K562 (cell line): ENCODE data around the gene DBT. TPM values are rescaled to one million over a fixed set of nuclear protein-coding genes. Genes with fewer than 3 reads are reported as not detected.
A peak's percentile ranks its signal among the peaks of the same experiment; 100 is the strongest.
"Not testable (repeated sequence)": the region's sequence is repeated elsewhere in the genome, so short reads cannot be mapped to it uniquely, and the experiment has no call there.

Source experiments
- ATAC-seq: fragments of 200-7000 bp; cut with Tn5 transposase; 3 replicates; pipeline ENCODE4 v1.9.1; 2020; ENCODE audit warnings: moderate library complexity
- BruUV-seq: library from RNA; stranded (reverse); fragments of 400-500 nt; replicated peaks from 2 replicates; lab custom pipeline; 2021; lab: Mats Ljungman, UMichigan
- CTCF ChIA-PET: fragments of 300-600 bp; formaldehyde crosslinking; extraction: SDS; loops from one replicate; lab custom pipeline; 2021; ENCODE audit warnings: low intra/inter-chr PET ratio; lab: Yijun Ruan, JAX
- POLR2A ChIA-PET: fragments of 300-600, 350-650 bp; sonication (Branson Sonifier 250); formaldehyde crosslinking; extraction: SDS; loops from one replicate; lab custom pipeline; 2021; ENCODE audit warnings: antibody characterized with exemption, inconsistent platforms; lab: Yijun Ruan, JAX
- DNase-seq, 4 experiments: peaks; one replicate each; pipeline versions ENCODE4 v3.0.0 to v3.0.0-alpha.2; 2011 to 2018; ENCODE audit warnings: low spot score in 3 of 4, mixed read lengths in 3 of 4; ENCODE audit errors: extremely low read depth in 1 of 4
- FAIRE-seq: peaks from 2 replicates; lab custom pipeline; 2011; peaks lifted over from hg19 to GRCh38; lab: Jason Lieb, UNC
- H2AFZ ChIP-seq: 2 replicates; pipeline ENCODE4 v1.6.0; 2011; ENCODE audit warnings: low read depth, low read length, control low read depth, inconsistent platforms
- H3K27ac ChIP-seq: fragments of 200-600 bp; 3 replicates; pipeline ENCODE4 v1.8.0; 2011; ENCODE audit warnings: low read depth, mild to moderate bottlenecking, control low read depth, inconsistent platforms, low read length, moderate library complexity, mixed read lengths; ENCODE audit errors: extremely low read depth
- H3K27me3 ChIP-seq, 2 experiments: fragments of 300-600 bp in 1 of 2; 2 replicates in 1 of 2; 3 replicates in 1 of 2; pipeline versions ENCODE4 v1.6.0 to v1.8.0; 2011; ENCODE audit warnings: inconsistent platforms in 2 of 2, low read length in 2 of 2, mild to moderate bottlenecking in 1 of 2, mixed read lengths in 1 of 2, moderate library complexity in 1 of 2; ENCODE audit not compliant: control insufficient read depth in 2 of 2, insufficient read depth in 2 of 2
- H3K36me3 ChIP-seq: fragments of 300-600 bp; 3 replicates; pipeline ENCODE4 v1.8.0; 2011; ENCODE audit warnings: mild to moderate bottlenecking, low read length, inconsistent platforms; ENCODE audit not compliant: control insufficient read depth, insufficient read depth
- H3K4me1 ChIP-seq, 2 experiments: fragments of 200-600 bp in 1 of 2; replicated peaks in 1 of 2; 2 replicates in 1 of 2; 3 replicates in 1 of 2; pipeline versions ENCODE4 v1.5.1 to v1.8.0; 2011; ENCODE audit warnings: inconsistent platforms in 2 of 2, low read length in 2 of 2, mild to moderate bottlenecking in 1 of 2, mixed read lengths in 1 of 2, moderate library complexity in 1 of 2; ENCODE audit not compliant: control insufficient read depth in 2 of 2, insufficient read depth in 2 of 2
- H3K4me2 ChIP-seq: 2 replicates; pipeline ENCODE4 v1.6.1; 2011; ENCODE audit warnings: low read length, control low read depth, inconsistent platforms, mixed read lengths; ENCODE audit not compliant: insufficient read depth
- H3K4me3 ChIP-seq: fragments of 200-600 bp; sonication (generic), shearing (Covaris generic); 2 replicates; pipeline ENCODE4 v1.5.1; 2016; ENCODE audit warnings: control low read depth, inconsistent platforms
- H3K79me2 ChIP-seq: fragments of 200-600 bp; 3 replicates; pipeline ENCODE4 v1.8.0; 2011; ENCODE audit warnings: low read length, inconsistent platforms; ENCODE audit not compliant: control insufficient read depth, insufficient read depth
- H3K9ac ChIP-seq, 2 experiments: 2 replicates each; pipeline versions ENCODE4 v1.6.0 to v1.6.1; 2011; ENCODE audit warnings: low read depth in 2 of 2, low read length in 2 of 2, control low read depth in 1 of 2, inconsistent platforms in 1 of 2, mild to moderate bottlenecking in 1 of 2, mixed read lengths in 1 of 2; ENCODE audit not compliant: insufficient read depth in 1 of 2
- H3K9me1 ChIP-seq: one replicate; pipeline ENCODE4 v1.6.0; 2011; ENCODE audit warnings: inconsistent platforms, mild to moderate bottlenecking, low read length, moderate library complexity; ENCODE audit not compliant: control insufficient read depth, insufficient read depth
- H3K9me3 ChIP-seq: replicated peaks from 2 replicates; pipeline ENCODE4 v1.5.1; 2011; ENCODE audit warnings: low read depth, low read length, inconsistent platforms; ENCODE audit not compliant: control insufficient read depth, insufficient read depth
- H4K20me1 ChIP-seq: replicated peaks from 2 replicates; pipeline ENCODE4 v1.6.1; 2011; ENCODE audit warnings: low read length, inconsistent platforms, mixed read lengths; ENCODE audit not compliant: control insufficient read depth, insufficient read depth
- WGBS: fragments of 100-300 bp; shearing (Covaris generic); methylation state at CpG from one replicate; pipeline ENCODE4 v1.1.6; 2016; ENCODE audit warnings: low coverage, mixed read lengths; ENCODE audit not compliant: insufficient coverage; ENCODE audit errors: missing lambda C conversion rate; 5-methylcytosine and 5-hydroxymethylcytosine counted together
- in situ Hi-C: fragments of 300-500 bp; cut with MboI; formaldehyde crosslinking; loops from 4 replicates; pipeline ENCODE4 v1.15.0; 2018; ENCODE audit warnings: inconsistent platforms, mixed read lengths
- intact Hi-C: fragments of 100-400 bp; cut with micrococcal nuclease; formaldehyde crosslinking; loops from 2 replicates; pipeline ENCODE4 v1.14.2; 2022
- polyA plus RNA-seq, 8 experiments: library from polyadenylated mRNA; depleted of rRNA in 4 of 8; stranded (reverse) in 5 of 8; unstranded in 3 of 8; fragments of >200 nt; fragmentation: Nextera tagmentation in 2 of 8; fragmentation: Illumina TruSeq in 1 of 8; extraction: Ambion mirVana in 2 of 8; extraction: Trizol in 1 of 8; gene quantifications; 2 replicates each; pipeline versions ENCODE4 v1.2.1 to v1.2.3, GENCODE V29; 2011 to 2014; ENCODE audit warnings: inconsistent platforms in 1 of 8, missing spikeins in 1 of 8
- total RNA-seq, 7 experiments: library from RNA; depleted of rRNA in 6 of 7; stranded (reverse); fragments of >200 nt in 6 of 7; fragmentation: Illumina TruSeq in 2 of 7; extraction: Trizol in 2 of 7; gene quantifications; 2 replicates each; pipeline versions ENCODE4 v1.2.1 to v1.2.3, GENCODE V29; 2011 to 2021; ENCODE audit warnings: low replicate concordance in 1 of 7
- TF ChIP-seq, protein P1 (sequence below), 2 experiments: fragments of 450-650 bp; IDR thresholded peaks; 2 replicates each; pipeline ENCODE4 v1.6.1; 2018; ENCODE audit warnings: mild to moderate bottlenecking in 2 of 2, low read depth in 1 of 2; ENCODE audit not compliant: partially characterized antibody in 2 of 2

The DBT gene
- total and polyA plus RNA-seq, 9 of the 15 experiments (the other 6 are each of a cell fraction or from before 2014, with no cell fraction given), result 2.7 to 13.5 (median 7.3) TPM

DNA sequence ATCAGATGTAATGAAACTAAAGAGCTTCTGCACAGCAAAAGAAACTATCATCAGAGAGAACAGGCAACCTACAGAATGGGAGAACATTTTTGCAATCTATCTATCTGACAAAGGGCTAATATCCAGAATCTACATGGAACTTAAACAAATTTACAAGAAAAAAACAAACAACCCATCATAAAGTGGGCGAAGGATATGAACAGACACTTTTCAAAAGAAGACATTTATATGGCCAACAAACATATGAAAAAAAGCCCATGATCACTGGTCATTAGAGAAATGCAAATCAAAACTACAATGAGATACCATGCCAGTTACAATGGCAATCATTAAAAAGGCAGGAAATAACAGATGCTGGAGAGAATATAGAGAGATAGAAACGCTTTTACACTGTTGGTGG is 44.5 kb downstream of the DBT start:
- TF ChIP-seq, protein P1, sequence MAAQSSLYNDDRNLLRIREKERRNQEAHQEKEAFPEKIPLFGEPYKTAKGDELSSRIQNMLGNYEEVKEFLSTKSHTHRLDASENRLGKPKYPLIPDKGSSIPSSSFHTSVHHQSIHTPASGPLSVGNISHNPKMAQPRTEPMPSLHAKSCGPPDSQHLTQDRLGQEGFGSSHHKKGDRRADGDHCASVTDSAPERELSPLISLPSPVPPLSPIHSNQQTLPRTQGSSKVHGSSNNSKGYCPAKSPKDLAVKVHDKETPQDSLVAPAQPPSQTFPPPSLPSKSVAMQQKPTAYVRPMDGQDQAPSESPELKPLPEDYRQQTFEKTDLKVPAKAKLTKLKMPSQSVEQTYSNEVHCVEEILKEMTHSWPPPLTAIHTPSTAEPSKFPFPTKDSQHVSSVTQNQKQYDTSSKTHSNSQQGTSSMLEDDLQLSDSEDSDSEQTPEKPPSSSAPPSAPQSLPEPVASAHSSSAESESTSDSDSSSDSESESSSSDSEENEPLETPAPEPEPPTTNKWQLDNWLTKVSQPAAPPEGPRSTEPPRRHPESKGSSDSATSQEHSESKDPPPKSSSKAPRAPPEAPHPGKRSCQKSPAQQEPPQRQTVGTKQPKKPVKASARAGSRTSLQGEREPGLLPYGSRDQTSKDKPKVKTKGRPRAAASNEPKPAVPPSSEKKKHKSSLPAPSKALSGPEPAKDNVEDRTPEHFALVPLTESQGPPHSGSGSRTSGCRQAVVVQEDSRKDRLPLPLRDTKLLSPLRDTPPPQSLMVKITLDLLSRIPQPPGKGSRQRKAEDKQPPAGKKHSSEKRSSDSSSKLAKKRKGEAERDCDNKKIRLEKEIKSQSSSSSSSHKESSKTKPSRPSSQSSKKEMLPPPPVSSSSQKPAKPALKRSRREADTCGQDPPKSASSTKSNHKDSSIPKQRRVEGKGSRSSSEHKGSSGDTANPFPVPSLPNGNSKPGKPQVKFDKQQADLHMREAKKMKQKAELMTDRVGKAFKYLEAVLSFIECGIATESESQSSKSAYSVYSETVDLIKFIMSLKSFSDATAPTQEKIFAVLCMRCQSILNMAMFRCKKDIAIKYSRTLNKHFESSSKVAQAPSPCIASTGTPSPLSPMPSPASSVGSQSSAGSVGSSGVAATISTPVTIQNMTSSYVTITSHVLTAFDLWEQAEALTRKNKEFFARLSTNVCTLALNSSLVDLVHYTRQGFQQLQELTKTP (IDR thresholded peaks at IDR 0.05; ENCODE audit: low read depth in 1 of 2, partially characterized antibody in 2 of 2), result peak in 1 of 2 experiments; percentile 96
- TF ChIP-seq, all 486 proteins: peak for 1; not testable (repeated sequence) for 485
- ATAC-seq, H3K4me3 ChIP-seq, H2AFZ ChIP-seq, DNase-seq, H3K4me2 ChIP-seq, H3K9ac ChIP-seq, H3K27ac ChIP-seq, in situ Hi-C loops, H3K27me3 ChIP-seq, FAIRE-seq, CTCF ChIA-PET, BruUV-seq, intact Hi-C loops, H3K9me3 ChIP-seq, H3K4me1 ChIP-seq, H3K79me2 ChIP-seq, H4K20me1 ChIP-seq, POLR2A ChIA-PET, H3K9me1 ChIP-seq: not testable (repeated sequence)
- 84% methylated on average over 2 of the region's 2 CpGs for WGBS
- peaks cover 30% of the 10 kb centered on the region for H3K36me3 ChIP-seq

DNA sequence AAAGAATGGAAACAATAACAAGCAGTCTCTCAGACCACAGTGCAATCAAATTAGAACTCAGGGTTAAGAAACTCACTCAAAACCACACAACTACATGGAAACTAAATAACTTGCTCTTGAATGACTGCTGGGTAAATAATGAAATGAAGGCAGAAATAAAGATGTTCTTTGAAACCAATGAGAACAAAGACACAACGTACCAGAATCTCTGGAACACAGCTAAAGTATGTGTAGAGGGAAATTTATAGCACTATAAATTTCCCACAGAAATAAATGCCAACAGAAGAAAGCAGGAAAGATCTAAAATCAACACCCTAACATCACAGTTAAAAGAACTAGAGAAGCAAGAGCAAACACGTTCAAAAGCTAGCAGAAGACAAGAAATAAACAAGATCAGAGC is 46.9 kb downstream of the DBT start:
- H3K27me3 ChIP-seq, intact Hi-C loops, DNase-seq, H3K9me3 ChIP-seq, H3K4me1 ChIP-seq, H3K4me3 ChIP-seq, H3K9ac ChIP-seq, H3K4me2 ChIP-seq, H3K27ac ChIP-seq, BruUV-seq, ATAC-seq, H3K9me1 ChIP-seq, H2AFZ ChIP-seq, in situ Hi-C loops, H4K20me1 ChIP-seq, FAIRE-seq, CTCF ChIA-PET, H3K79me2 ChIP-seq: not testable (repeated sequence)
- peaks cover 37% of the 10 kb centered on the region; the same call in 2 of the 3 replicates for H3K36me3 ChIP-seq
- 64% methylated on average over 2 of the region's 2 CpGs for WGBS
- POLR2A ChIA-PET, result interaction anchor here (0.9 kb wide), 1 partner anchor 11 kb away, joined by 5 read pairs; no protein-coding TSS in a partner anchor

DNA sequence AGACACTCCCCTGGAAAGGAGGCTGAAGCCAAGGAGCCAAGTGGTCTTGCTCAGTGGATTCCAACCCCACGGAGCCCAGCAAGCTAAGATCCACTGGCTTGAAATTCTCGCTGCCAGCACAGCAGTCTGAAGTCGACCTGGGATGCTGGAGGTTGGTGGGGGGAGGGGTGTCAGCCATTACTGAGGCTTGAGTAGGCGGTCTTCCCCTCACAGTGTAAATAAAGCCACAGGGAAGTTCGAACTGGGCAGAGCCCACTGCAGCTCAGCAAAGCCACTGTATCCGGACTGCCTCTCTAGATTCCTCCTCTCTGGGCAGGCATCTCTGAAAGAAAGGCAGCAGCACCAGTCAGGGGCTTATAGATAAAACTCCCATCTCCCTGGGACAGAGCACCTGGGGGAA is 49.6 kb downstream of the DBT start:
- CTCF ChIA-PET, H3K4me2 ChIP-seq, in situ Hi-C loops, H3K9me3 ChIP-seq, H2AFZ ChIP-seq, H3K27me3 ChIP-seq, FAIRE-seq, H3K27ac ChIP-seq, ATAC-seq, DNase-seq, H3K4me3 ChIP-seq, H3K9me1 ChIP-seq, H3K4me1 ChIP-seq, H3K9ac ChIP-seq, H3K79me2 ChIP-seq, BruUV-seq, H4K20me1 ChIP-seq, intact Hi-C loops: not testable (repeated sequence)
- POLR2A ChIA-PET, result interaction anchor here (0.6 to 1.1 kb wide), 3 partner anchors 9 to 603 kb away, joined by 3 read pairs; no protein-coding TSS in a partner anchor
- H3K36me3 ChIP-seq, result peaks cover 41% of the 10 kb centered on the region; the same call in 2 of the 3 replicates
- WGBS, result 81% methylated on average over 5 of the region's 6 CpGs
